Right lobe of liver (tissue), 4 donors: ENCODE results near the gene TMPRSS11E.

Experiments
- CTCF ChIP-seq, 4 donors: fragments of 200-600 bp in 3 of 4; fragments of 450-650 bp in 1 of 4; IDR thresholded peaks; one replicate each; pipeline versions ENCODE4 v1.5.1 to v1.8.0; 2016 to 2022; ENCODE audit warnings: antibody characterized with exemption in 4 of 4, mild to moderate bottlenecking in 2 of 4
- POLR2A ChIP-seq: fragments of 450-650 bp; IDR thresholded peaks from one replicate; pipeline ENCODE4 v1.6.1; 2017; ENCODE audit warnings: antibody characterized with exemption, mild to moderate bottlenecking
- donor health status: DM: no; HTN: no; CAD: no.
- donor health status: DM: no; HTN: no; CAD: no.
- donor health status: DM: no; HTN: yes; CAD: no.

GRCh38 chr4:68461790-68462189, 14.5 kb downstream of the TMPRSS11E start:
- no peak for TF ChIP-seq CTCF (IDR thresholded peaks at IDR 0.05)
- TF ChIP-seq POLR2A = no peak
